Retinal pigment epithelial cell (primary cell): Measurements from ENCODE around the gene DSC1.

Experiments used
- DNase-seq: peaks from one replicate; pipeline ENCODE4 v3.0.0-alpha.2; 2010; ENCODE audit warnings: low read depth
- H3K4me3 ChIP-seq: 2 replicates; pipeline ENCODE4 v1.5.1; 2011; ENCODE audit warnings: mild to moderate bottlenecking, low read length, control low read depth, moderate library complexity
- CTCF ChIP-seq: conservative IDR thresholded peaks from 2 replicates; pipeline ENCODE4 v1.5.1; 2011; ENCODE audit warnings: low read depth, low read length, control low read depth, inconsistent platforms

DSC1 gene, protein sequence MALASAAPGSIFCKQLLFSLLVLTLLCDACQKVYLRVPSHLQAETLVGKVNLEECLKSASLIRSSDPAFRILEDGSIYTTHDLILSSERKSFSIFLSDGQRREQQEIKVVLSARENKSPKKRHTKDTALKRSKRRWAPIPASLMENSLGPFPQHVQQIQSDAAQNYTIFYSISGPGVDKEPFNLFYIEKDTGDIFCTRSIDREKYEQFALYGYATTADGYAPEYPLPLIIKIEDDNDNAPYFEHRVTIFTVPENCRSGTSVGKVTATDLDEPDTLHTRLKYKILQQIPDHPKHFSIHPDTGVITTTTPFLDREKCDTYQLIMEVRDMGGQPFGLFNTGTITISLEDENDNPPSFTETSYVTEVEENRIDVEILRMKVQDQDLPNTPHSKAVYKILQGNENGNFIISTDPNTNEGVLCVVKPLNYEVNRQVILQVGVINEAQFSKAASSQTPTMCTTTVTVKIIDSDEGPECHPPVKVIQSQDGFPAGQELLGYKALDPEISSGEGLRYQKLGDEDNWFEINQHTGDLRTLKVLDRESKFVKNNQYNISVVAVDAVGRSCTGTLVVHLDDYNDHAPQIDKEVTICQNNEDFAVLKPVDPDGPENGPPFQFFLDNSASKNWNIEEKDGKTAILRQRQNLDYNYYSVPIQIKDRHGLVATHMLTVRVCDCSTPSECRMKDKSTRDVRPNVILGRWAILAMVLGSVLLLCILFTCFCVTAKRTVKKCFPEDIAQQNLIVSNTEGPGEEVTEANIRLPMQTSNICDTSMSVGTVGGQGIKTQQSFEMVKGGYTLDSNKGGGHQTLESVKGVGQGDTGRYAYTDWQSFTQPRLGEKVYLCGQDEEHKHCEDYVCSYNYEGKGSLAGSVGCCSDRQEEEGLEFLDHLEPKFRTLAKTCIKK

GRCh38 chr18:31162825-31163435, at the start of gene DSC1:
Gene DSC1, minus strand, starts transcription at chr18:31162856. Its CDS starts 262 bp downstream, at chr18:31162594.
- no peak for TF ChIP-seq CTCF
- no peak within 1 kb of the TSS for H3K4me3 ChIP-seq
- no peak for DNase-seq

DNA sequence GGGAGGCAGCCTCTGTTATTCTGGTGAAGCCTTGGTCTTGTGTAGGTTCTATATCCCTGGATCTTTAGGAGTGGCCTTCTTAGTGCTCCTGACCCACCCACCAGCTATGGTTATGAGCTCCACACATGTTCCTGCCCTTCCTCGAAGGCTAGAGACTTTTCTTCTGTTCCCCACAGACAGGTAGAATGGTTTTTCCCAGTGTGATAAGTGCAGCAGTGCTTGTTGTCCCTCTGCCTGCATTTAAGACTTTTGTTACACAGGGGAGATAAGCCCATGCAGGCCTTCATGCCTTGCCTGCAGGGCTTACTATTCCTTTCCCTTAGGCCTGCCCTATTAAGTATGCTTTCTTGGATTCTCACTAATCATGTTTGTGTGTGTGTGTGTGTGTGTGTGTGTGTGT, 48.4 kb upstream of the DSC1 start:
- no peak for TF ChIP-seq CTCF
- H3K4me3 ChIP-seq, result no peak overlapping the region
- DNase-seq, result no peak

DNA sequence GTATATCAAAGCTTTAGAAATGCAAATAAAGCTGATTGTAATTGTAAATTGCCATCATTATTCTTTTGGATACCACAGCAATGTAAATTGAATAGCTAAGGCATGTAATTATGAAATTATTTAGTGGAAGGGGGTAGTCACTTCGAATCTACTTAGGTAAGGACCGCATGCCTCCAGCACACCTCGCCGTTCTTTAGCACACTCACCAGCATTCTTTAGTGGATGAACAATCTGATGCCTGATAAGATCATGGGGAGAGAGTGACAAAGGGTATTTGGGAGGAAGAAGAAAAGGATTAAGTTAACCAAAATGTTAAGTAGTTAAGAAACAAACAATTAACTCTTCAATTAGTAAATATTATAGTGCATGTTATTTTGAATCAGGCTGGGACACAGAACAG, 46.4 kb upstream of the DSC1 start:
- TF ChIP-seq CTCF, result no peak
- H3K4me3 ChIP-seq, result no peak overlapping the region
- no peak for DNase-seq

- no peak for DNase-seq
- H3K4me3 ChIP-seq, result no peak overlapping the region
- TF ChIP-seq CTCF, result no peak
Measured at GRCh38 chr18:31207391-31207790, 44.7 kb upstream of the DSC1 start.

- DNase-seq, result no peak
- H3K4me3 ChIP-seq, result no peak overlapping the region
- peak; percentile 32 for TF ChIP-seq CTCF
Measured at GRCh38 chr18:31206787-31207381, 44.2 kb upstream of the DSC1 start.

DNA sequence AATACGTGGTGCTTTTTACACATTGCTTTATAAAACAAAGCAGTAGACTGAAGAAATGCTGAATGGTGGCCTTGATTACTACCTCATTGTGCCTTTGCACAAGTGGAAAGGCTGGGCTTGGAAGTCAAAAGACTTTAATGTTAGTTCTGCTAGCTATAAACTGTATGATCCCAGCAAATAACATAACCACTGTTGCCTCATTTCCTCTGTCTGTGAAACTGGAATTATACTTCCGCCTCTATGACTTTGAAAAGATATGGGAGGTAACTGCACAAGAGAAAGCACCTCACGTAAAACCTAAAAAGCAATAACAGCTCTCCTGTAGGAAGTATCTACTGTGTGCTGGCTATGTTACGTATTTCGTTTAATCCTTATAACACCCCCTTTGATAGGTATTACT, 43.4 kb upstream of the DSC1 start:
- TF ChIP-seq CTCF, result no peak
- DNase-seq, result no peak

More for the DNA sequence above, 43.4 kb upstream of the DSC1 start:
- no peak overlapping the region for H3K4me3 ChIP-seq
